Embryonic facial prominence (tissue), 1 donor: ENCODE results near the gene MRPL30.
"Not testable (repeated sequence)": the region's sequence is repeated elsewhere in the genome, so short reads cannot be mapped to it uniquely, and the experiment has no call there.

Source experiments
- DNase-seq: peaks from one replicate; pipeline ENCODE4 v3.0.0-alpha.2; 2016; ENCODE audit errors: extremely low spot score

The MRPL30 gene

DNA sequence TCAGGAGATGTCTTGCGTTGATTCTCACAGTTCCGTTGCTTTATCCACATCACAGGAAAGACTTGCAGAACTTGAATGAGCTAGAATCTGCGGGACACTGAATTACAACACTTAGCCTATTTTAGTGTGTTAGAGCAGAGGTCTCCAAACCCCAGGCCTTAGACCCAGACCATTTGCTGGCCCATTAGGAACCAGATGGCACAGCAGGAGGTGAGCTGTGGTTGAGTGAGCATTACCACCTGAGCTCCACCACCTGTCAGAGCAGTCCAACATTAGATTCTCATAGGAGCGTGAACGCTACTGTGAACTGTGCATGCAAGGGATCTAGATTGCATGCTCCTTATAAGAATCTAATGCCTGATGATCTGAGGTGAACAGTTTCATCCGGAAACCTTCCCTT is 3.8 kb downstream of the MRPL30 start:
- no peak for DNase-seq

DNA sequence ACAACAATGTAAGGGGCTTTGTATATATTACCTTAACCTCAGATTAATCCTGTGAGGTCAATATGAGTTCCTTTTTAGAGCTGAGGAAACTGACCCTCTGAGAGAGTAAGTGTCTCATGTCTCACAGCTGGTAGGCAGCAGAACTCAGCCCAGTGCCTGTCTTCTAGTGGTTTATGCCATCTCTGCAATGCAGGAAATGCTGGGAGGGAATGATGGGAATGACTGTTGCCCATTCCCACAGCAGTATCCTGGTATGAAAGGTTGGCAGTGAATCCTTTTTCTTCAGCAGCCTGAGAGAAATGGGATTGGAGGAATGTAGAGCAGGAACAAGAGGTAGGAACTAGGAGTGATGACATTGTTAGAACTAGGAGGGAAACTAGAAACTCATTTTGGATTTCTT is 6.0 kb downstream of the MRPL30 start:
- DNase-seq, result no peak

DNA sequence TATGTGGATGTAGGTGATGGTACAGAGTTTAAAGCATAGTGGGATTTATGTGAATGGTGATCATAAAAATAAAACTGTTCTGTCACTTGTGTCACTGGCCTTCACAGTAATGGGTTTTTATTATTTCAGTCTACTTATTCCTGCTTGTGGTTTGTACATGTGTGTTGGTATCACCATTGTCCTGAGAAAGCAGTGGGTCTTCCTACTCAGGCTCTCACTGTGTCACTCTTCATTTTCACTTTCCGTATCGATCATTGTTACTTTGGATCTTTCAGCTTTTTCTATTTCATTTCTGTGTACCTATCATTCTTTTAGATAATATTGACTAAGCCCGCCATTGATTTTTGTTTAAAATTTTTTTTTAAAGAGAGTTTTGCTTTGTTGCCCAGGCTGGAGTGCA is 7.4 kb downstream of the MRPL30 start:
- DNase-seq, result no peak

DNA sequence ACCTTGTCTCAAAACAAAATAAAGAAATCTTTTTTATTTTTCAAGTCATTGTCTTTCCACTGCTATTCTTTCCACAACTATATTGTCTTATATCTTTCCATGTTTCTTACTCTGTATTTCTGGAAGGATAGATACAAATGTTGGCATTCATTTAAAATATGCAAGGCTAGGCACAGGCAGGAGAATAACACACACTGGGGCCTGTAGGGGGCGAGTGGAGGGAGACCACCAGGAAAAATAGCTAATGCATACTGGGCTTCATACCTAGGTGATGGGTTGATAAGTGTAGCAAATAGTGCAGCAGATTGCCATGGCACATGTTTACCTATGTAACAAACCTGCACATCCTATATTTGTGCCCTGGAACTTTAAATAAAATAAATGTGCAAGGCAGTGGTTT is 9.6 kb downstream of the MRPL30 start:
- no peak for DNase-seq

DNA sequence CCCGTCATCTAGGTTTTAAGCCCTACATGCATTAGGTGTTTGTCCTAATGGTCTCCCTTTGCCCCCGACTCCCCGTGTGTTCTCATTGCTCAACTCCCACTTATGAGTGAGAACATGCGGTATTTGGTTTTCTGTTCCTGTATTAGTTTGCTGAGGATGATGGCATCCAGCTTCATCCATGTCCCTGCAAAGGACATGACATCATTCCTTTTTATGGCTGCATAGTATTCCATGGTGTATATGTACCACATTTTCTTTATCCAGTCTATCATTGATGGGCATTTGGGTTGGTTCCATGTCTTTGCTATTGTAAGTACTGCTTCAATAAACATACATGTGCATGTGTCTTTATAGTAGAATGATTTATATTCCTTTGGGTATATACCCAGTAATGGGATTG is 11.4 kb downstream of the MRPL30 start:
- DNase-seq, result not testable (repeated sequence)

DNA sequence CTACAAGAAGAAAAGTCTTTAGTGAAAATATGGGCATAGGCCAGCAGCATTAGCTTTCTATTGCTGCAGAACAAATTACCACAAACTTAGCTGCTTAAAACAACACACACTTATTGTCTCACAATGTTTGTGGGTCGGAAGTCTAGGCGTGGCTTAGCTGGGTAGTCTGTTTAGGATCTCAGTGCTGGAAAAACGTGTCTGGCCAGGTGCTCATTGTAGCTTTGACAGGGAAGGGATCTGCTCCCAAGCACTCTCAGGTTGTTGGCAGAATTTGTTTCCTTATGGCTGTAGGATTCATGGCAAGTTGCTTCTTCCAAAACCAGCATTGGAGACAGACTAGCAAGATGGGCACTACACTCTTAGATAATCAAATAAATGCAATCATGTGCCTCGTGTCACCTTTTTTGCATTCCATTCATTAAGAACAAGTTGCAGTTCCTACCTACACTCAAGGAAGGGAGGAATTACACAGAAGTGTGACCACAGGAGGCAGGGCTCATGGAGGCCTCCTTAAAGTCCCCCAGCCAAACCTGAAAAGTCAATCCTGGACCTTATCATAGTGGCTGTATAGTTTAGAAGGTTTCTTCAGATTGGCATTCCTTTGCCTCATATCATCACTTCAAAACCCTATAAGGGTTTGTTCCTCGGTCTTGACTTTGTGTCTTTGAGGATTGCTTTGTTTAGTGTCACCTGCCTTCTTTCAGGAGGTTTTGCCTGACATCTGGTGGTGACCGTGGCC is 17.3 kb downstream of the MRPL30 start:
- no peak for DNase-seq

DNA sequence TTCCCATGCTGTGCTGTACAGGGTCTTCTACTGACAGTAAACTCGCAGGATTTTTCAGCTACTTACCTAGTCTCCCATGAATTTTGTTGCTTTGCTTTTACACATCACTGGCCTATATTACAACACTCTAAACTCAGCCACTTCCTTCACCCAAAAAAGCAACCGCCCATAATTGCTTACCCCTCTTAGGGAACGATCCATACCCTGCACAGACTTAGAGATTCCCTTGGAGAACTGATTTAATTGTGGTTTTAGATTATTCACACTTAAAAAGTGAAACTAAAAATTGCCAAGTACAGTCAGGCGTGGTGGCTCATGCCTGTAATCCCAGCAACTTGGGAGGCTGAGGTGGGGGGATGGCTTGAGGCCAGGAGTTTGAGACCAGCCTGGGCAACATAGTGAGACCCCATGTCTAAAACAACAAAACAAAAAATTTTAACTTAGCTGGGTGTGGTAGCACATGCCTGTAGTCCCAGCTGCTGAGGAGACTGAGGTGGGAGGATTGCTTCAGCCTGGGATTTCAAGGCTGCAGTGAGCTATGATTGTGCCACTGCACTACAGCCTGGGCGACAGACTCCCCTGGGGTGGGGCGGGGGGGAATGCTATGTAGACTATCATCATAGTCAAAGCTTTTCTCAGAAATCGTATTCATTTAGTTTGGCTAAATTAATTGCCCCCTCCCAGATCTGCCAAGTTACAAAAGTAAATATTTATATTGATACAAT is 19.3 kb downstream of the MRPL30 start:
- DNase-seq, result no peak

DNA sequence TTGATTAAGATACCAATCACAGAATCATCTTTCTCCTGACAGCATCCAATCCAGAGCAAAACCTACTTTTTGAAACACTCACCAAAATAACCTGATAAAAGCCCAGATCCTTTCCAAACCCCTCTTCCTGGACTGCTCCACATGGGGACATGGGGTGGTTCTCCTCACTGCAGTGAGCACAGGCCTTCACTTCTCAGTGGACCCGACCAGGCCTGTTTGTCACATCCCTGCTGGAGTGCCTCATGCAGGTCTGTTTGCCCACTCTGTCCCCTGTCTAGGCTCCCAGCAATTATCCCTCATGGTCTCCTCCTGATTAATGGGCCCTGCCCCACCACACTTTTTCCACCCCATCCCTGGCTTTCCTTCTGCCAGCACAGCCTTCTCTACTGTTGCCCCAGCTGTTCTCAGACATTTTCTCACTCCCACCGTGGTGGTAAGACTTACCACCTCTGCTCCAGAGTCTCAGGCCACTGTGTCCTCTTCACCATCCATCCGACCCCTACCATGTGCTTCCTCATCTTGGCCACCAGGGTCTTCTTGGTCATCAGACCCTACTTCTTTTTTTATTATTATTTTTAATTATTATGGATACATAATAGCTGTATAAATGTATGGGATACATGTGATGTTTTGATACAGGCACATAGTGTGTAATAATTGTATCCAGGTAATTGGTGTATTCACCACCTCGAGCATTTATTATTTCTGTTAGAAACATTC is 21.1 kb downstream of the MRPL30 start:
- no peak for DNase-seq

DNA sequence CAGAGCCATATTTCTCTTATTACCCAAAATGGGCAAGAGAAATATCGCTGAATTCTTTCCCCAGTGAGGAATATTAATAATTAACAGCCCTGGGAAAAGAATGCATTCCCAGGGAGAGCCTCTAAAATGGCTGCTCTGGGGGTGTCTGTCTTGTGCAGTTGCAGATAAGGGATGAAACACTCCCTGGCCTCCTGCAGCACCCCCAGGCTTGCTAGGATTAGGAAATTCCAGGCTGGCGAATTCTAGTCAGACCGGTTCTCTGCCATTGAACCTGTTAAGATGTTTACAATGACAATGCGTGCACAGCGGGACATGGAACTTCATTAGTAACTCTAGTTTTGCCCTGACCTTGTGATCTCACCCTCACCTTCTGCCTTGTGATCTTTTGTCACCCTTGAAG is 24.5 kb downstream of the MRPL30 start:
- no peak for DNase-seq

DNA sequence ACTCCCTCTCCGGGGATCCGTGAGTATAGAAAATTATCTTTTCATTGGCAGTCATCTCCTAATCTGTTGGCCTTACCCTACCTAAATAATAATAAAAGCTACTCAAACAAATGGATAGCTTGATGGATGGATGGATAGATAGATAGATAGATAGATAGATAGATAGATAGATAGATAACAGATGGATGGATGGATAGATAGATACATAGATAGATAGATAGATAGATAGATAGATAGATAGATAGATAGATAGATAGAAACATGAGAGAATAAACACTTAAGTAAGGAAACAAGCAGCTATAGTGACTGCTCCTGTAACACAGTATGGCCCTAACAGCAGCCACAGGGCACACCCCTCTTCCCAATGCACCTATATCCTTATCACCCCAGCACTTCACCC is 35.1 kb downstream of the MRPL30 start:
- no peak for DNase-seq

DNA sequence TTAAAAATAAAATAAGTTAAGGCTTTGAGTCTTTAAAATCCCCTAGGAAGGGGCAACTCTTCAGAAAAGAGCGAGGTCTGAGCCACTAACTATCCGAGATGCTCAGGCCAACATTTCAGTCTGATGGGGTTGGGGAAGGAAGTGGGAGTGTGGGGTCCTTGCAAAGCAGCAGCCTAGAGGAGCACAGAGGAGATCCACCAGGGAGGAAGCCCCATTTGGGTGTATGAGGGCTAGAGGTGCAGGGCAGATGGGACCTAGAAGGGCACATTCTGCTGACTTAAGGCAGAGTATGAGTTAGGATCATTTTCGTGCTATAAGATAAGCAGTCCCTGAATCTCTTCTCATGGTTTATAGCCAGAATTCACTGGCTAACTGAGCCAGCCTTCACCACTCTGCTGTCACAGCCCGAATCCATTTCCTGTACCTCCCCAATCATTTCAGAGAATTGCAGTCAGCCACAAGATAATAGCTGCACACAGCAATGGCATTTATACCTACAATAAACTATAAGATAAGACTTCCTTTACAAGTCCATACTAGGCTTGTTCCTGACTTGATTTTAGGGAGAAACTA is 37.0 kb downstream of the MRPL30 start:
- no peak for DNase-seq

DNA sequence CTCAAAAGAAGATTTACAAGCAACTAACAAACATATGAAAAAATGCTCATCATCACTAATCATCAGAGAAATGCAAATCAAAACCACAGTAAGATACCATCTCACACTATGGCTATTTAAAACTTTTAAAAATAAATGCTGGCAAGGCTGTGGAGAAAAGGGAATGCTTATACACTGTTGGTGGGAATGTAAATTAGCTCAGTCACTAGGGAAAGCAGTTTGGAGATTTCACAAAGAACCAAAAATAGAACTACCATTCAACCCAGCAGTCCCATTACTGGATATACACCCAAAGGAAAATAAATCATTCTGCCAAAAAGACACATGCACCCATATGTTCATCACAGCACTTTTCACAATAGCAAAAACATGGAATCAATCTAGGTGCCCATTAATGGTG is 52.2 kb downstream of the MRPL30 start:
- DNase-seq, result not testable (repeated sequence)

DNA sequence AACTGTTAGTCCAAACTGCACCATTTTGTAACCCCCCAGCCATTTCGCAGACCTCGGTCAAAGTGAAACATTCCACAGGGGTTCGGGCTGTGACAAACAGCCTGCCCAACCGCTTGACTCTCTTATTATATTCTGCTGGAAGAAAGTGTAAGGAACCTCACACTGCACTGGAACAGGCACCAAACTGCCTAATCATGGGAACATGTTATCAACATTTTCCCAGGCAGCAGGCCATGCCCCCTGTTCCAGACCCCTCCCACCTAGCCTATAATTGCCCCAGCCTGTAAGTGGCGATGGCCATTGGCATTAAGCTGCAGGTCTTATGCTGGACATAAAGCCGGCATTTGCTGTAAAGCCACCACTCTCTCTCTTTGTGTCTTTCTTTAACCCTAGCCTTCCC is 57.6 kb downstream of the MRPL30 start:
- DNase-seq, result no peak

DNA sequence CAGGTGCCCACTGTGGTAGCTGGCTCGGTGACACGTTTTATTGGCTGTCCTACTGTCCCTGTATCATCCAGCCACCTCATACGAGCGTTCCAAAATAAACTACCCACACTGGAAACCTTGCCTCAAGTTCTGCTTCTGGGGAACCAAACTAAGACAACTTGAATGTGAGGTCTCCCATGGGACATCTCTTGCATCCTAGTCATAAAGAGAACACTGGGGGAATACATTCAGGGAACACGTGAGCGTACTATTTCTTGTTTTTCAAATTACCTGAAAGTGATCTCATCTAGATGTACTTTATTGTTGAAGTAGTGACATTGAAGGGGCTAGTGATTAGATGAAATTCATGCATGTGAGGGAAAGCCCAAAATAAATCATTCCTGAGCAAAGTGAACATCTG is 59.4 kb downstream of the MRPL30 start:
- no peak for DNase-seq

DNA sequence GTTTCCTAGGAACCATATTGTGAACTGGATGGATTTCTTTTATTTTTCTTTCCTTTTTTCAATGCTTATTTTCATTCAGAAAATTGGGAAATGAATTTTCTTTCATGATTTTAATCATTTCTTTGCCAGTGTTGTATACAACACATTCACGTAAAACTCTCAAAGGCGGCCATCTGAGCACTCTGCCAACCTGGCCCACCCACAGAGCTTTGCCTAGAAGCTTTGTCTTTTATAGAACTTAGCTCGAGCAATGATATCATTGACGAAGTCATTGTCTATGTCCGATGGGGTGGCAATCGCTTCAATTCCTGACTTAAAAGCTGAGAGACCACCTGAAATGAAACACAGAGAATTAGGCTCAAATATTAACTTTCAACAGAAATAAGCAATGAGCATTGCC is 61.2 kb downstream of the MRPL30 start:
- DNase-seq, result no peak
